Suprapubic skin (tissue), 4 donors: ENCODE results near the gene SIL1. TPM values are rescaled to one million over a fixed set of nuclear protein-coding genes. Genes with fewer than 3 reads are reported as not detected.
"Not testable (repeated sequence)": the region's sequence is repeated elsewhere in the genome, so short reads cannot be mapped to it uniquely, and the experiment has no call there.

ENCODE experiments used
- DNase-seq, 2 donors: peaks; one replicate each; pipeline ENCODE4 v3.0.0-alpha.2; 2019; ENCODE audit warnings: low spot score in 2 of 2
- H3K27ac ChIP-seq: fragments of 200-600 bp; sonication (generic); one replicate; pipeline ENCODE4 v1.5.1; 2019
- H3K27me3 ChIP-seq: fragments of 200-600 bp; sonication (generic); one replicate; pipeline ENCODE4 v1.5.1; 2019
- H3K36me3 ChIP-seq: fragments of 200-600 bp; sonication (generic); one replicate; pipeline ENCODE4 v1.5.1; 2019
- H3K4me1 ChIP-seq: fragments of 200-600 bp; sonication (generic); one replicate; pipeline ENCODE4 v1.5.1; 2019
- H3K4me3 ChIP-seq: fragments of 200-600 bp; sonication (generic); one replicate; pipeline ENCODE4 v1.5.1; 2019; ENCODE audit warnings: mild to moderate bottlenecking
- H3K9me3 ChIP-seq: fragments of 200-600 bp; sonication (generic); one replicate; pipeline ENCODE4 v1.5.1; 2019
- EP300 ChIP-seq: sonication (generic); formaldehyde crosslinking; IDR thresholded peaks from one replicate; pipeline ENCODE4 v1.6.1; 2017; ENCODE audit warnings: antibody characterized with exemption
- POLR2A ChIP-seq, 2 donors: fragments of 450-650 bp; IDR thresholded peaks; one replicate each; pipeline ENCODE4 v1.6.1; 2017; ENCODE audit warnings: antibody characterized with exemption in 2 of 2, mild to moderate bottlenecking in 2 of 2, moderate library complexity in 2 of 2
- POLR2AphosphoS5 ChIP-seq, 3 donors: sonication (generic); formaldehyde crosslinking; IDR thresholded peaks; one replicate each; pipeline ENCODE4 v1.6.1; 2017; ENCODE audit warnings: antibody characterized with exemption in 3 of 3
- WGBS: methylation state at CpG from one replicate; pipeline ENCODE4 v1.1.5; 2018; 5-methylcytosine and 5-hydroxymethylcytosine counted together
- total RNA-seq, 4 donors: library from RNA; depleted of rRNA; stranded (reverse); fragments of >200 nt; gene quantifications; one replicate each; pipeline ENCODE4 v1.1.0, GENCODE V29; 2016
- TF ChIP-seq, protein P1 (sequence below), 2 donors: fragments of 200-600 bp in 1 of 2; fragments of 450-650 bp in 1 of 2; sonication (generic) in 1 of 2; IDR thresholded peaks; one replicate each; pipeline ENCODE4 v1.5.1; 2016 to 2019; ENCODE audit warnings: antibody characterized with exemption in 2 of 2, mild to moderate bottlenecking in 1 of 2, moderate library complexity in 1 of 2

Gene SIL1
- total RNA-seq, 4 donors from 2014 or later, result 38.5 to 54.6 (median 41.7) TPM

DNA sequence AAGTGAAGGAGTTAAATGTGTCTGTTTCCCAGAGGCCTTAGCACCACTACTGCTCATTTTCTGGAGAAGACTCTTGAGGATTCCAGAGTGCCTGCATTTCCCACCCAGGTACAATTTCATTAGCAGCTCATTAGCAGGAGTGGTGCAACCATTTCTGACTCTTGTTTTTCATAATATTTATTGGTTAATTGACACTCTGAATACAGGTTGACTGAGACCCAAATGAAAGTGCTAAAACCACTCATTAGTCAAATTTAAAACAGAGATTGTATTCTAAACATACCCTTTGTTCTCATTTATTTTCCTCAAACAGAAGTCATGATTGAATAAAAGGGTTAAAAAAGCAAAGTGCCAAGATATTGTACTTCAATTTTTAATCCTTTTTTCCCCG is 134.5 kb downstream of the SIL1 start:
- DNase-seq, result no peak
- no peaks in the 10 kb centered on the region for H3K27me3 ChIP-seq
- H3K9me3 ChIP-seq, result no peaks in the 10 kb centered on the region
- H3K36me3 ChIP-seq, result no peaks in the 10 kb centered on the region
- H3K4me1 ChIP-seq, result peaks cover 9% of the 10 kb centered on the region
- no peak for TF ChIP-seq POLR2AphosphoS5 (IDR thresholded peaks at IDR 0.05)
- TF ChIP-seq, protein P1, sequence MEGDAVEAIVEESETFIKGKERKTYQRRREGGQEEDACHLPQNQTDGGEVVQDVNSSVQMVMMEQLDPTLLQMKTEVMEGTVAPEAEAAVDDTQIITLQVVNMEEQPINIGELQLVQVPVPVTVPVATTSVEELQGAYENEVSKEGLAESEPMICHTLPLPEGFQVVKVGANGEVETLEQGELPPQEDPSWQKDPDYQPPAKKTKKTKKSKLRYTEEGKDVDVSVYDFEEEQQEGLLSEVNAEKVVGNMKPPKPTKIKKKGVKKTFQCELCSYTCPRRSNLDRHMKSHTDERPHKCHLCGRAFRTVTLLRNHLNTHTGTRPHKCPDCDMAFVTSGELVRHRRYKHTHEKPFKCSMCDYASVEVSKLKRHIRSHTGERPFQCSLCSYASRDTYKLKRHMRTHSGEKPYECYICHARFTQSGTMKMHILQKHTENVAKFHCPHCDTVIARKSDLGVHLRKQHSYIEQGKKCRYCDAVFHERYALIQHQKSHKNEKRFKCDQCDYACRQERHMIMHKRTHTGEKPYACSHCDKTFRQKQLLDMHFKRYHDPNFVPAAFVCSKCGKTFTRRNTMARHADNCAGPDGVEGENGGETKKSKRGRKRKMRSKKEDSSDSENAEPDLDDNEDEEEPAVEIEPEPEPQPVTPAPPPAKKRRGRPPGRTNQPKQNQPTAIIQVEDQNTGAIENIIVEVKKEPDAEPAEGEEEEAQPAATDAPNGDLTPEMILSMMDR (IDR thresholded peaks at IDR 0.05), result no peak
- TF ChIP-seq EP300, result no peak
- TF ChIP-seq POLR2A (IDR thresholded peaks at IDR 0.05), result no peak
- H3K4me3 ChIP-seq, result no peak overlapping the region
- WGBS, result 89% methylated on average over 1 of the region's 1 CpG
- no peak overlapping the region for H3K27ac ChIP-seq

DNA sequence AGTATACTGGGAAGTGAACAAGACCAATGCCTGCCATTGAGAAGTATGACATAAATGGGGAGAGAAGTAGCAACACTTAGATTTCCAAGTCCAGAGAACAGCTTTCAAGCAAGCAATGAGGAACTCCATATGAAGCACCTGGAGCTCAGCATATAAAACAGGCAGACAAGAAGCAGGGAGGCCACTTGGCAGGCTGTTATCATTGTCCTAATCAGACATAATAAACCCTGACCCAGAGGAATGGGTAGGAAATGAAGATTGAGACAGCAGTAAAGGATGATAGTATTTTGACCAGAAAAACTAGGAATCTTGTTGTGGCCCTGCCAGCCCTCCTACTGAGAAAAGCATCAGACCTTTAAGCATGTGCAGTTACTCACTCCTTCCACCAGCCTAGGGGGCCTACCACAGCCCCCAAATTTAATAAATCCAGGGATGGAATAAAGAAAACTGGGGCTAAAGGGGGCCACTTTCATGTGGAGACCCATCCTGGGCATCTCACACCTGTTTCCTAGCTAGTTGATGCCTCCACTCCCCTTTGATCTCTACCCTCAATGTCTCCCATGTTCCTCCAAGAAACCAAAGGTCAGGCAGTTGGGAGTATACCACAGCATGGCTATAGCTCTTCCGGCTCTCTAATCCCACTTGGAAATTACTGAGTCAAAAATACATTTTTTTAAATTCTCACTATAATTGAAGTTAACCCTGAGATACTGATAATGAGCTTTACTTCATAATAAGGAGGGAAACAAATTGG is 135.1 kb downstream of the SIL1 start:
- Histone ChIP-seq H3K27ac (no peak overlapping the region), H3K4me1 (peaks cover 9% of the 10 kb centered on the region), H3K27me3 (no peaks in the 10 kb centered on the region), H3K36me3 (no peaks in the 10 kb centered on the region), H3K9me3 (no peaks in the 10 kb centered on the region), H3K4me3 (no peak overlapping the region)
- DNase-seq, result no peak
- TF ChIP-seq, protein P1 (IDR thresholded peaks at IDR 0.05), result no peak
- TF ChIP-seq EP300 (no peak), POLR2AphosphoS5 (IDR thresholded peaks at IDR 0.05) (no peak), POLR2A (IDR thresholded peaks at IDR 0.05) (no peak)
- WGBS, result 100% methylated on average over 1 of the region's 1 CpG

DNA sequence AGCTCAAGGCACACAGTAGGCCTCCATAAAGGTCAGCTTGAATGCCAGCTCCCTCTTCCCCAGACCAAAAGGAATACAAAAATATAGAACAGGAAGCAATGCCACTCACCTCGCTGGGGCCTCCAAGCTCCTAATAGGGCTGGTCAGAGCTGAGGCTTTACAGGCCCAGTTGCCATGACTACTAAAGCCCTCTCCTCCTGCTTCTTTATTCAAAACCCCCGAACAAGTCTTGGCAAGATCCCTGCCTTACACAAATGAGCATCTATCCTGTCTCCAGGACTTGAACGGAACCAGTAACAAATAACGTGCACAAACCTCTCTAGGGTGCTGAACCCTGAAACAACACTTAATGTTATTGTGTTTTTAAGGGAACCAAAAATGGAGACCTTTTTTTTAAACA is 136.3 kb downstream of the SIL1 start:
- 74% methylated on average over 4 of the region's 4 CpGs for WGBS
- H3K27me3 ChIP-seq, result no peaks in the 10 kb centered on the region

DNA sequence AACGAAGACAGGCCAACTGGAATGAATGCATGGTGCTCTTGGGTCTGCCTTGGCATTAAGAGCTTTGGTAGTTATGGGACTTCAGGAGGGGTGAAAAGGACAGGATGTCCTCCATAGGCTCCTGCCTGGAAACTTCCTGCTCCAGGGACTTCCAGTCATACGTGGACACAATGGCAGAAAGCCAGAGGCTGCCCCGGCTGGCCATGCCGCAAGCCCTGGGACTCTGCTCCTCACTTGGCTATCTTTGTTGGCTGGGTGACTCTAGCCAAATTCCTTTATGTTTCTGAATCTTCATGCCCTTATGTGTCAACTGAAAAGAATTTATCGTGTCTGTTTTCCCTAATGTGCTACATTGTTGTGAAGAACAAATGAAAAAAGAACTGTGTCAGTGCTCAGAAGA is 136.9 kb downstream of the SIL1 start:
- H3K27me3 ChIP-seq, result no peaks in the 10 kb centered on the region
- H3K9me3 ChIP-seq, result no peaks in the 10 kb centered on the region
- no peak for TF ChIP-seq POLR2AphosphoS5 (IDR thresholded peaks at IDR 0.05)
- TF ChIP-seq POLR2A (IDR thresholded peaks at IDR 0.05), result no peak
- TF ChIP-seq, protein P1 (IDR thresholded peaks at IDR 0.05), result no peak
- no peak for TF ChIP-seq EP300
- peaks cover 9% of the 10 kb centered on the region for H3K4me1 ChIP-seq
- no peaks in the 10 kb centered on the region for H3K36me3 ChIP-seq
- H3K4me3 ChIP-seq, result no peak overlapping the region
- 24% methylated on average over 5 of the region's 5 CpGs for WGBS
- H3K27ac ChIP-seq, result peak overlapping the region; percentile 1
- DNase-seq, result peak in 1 of 2 donors; percentile 67

More for the DNA sequence above, 136.3 kb downstream of the SIL1 start:
- TF ChIP-seq POLR2A (IDR thresholded peaks at IDR 0.05), result no peak
- TF ChIP-seq, protein P1 (IDR thresholded peaks at IDR 0.05), result no peak
- no peak for TF ChIP-seq POLR2AphosphoS5 (IDR thresholded peaks at IDR 0.05)
- TF ChIP-seq EP300, result no peak
- no peak overlapping the region for H3K4me3 ChIP-seq
- peak overlapping the region; percentile 8 for H3K27ac ChIP-seq
- no peaks in the 10 kb centered on the region for H3K9me3 ChIP-seq
- H3K36me3 ChIP-seq, result no peaks in the 10 kb centered on the region
- H3K4me1 ChIP-seq, result peaks cover 9% of the 10 kb centered on the region
- no peak for DNase-seq

DNA sequence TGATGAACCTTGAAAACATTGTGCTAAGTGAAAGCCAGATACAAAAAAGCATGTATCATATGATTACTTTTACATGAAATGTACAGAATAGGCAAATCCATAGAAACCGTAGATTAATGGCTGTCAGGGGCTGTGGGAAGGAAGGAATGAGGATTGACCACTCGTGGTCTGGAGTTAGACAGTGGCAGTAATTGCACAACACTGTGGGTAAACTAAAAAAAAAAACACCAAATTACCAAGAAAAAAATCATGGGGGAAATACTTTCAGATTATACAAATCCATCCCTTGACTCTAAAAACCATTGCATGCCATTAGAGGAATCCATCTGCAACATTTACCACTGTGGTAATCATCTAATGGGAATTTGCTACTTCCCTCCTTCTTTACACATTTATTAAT is 140.0 kb downstream of the SIL1 start:
- no peak overlapping the region for H3K4me3 ChIP-seq
- H3K27me3 ChIP-seq, result no peaks in the 10 kb centered on the region
- DNase-seq, result no peak
- H3K9me3 ChIP-seq, result no peaks in the 10 kb centered on the region
- TF ChIP-seq POLR2AphosphoS5 (IDR thresholded peaks at IDR 0.05), result no peak
- WGBS, result 86% methylated on average over 2 of the region's 2 CpGs
- H3K4me1 ChIP-seq, result peaks cover 9% of the 10 kb centered on the region
- no peak overlapping the region for H3K27ac ChIP-seq
- no peaks in the 10 kb centered on the region for H3K36me3 ChIP-seq

DNA sequence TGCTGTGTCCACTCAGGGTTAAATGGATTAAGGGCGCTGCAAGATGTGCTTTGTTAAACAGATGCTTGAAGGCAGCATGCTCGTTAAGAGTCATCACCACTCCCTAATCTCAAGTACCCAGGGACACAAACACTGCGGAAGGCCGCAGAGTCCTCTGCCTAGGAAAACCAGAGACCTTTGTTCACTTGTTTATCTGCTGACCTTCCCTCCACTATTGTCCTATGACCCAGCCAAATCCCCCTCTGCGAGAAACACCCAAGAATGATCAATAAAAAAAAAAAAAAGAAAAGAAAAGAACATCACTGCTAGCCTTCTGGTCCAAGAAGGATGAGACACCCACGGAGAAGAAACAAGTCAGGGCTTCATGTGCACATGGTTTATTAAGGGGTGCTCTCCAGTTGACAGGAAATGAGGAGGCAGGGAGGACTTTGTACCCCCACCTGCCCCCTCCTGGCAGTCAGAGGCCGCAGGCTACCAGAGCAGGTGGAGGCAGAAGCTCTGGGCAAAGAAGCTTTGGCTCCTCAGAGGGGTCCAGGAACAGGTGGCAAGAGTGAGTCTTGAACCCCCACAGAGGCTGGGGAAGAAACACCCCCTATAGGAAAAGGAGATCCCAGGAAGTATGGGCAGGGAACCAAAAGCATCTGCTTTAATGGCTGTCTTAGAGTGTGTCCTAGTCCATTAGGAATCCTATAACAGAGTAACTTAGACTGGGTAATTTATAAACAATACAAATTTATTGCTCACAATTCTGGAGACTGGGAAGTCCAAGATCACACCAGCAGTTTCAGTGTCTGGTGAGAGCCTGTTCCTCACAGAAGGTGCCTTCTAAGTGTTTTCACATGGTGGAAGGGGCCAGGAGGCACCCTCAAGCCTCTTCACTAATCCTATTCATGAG is 140.9 kb downstream of the SIL1 start:
- not testable (repeated sequence) for H3K27ac ChIP-seq, H3K27me3 ChIP-seq, H3K4me1 ChIP-seq, H3K4me3 ChIP-seq, H3K9me3 ChIP-seq, DNase-seq, H3K36me3 ChIP-seq
- 90% methylated on average over 7 of the region's 7 CpGs for WGBS
